Measurements from ENCODE around the gene CD1E.

DNA sequence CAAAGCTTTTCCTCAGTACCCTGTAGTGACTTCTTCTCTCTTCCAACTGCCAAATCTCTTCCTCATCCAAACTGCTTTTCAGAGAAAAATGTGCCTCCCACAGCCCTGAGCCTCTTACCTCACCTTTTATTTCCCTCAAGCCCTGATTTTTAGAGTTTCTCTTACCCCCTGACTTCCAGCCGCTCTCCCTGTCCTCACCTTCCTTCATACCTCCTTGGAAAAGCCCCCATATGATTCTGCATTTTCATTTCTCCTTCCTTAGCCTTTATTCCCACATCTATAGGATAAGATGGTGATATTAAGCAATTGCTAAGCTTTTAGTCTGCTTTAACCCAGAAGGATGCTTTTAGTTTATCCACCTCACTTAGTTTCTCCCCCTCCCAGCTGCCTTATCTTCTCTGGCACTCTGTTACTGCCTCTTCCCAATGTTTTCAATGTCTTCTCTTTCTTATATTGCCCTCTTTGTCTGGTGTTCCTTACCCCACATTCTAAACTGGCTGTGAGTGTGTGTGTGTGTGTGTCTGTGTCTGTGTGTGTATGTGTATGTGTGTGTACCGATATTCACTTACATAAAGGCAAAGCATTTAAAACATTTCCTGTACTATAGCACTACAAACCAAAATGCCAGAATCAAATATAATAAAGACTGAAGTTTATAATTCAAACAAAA, 22.1 kb upstream of the CD1E start, which contains the start of gene CD1B:
- no peak for TF ChIP-seq CTCF (IDR thresholded peaks at IDR 0.05; ENCODE audit: low read depth, low read length)
- TF ChIP-seq POLR2A (IDR thresholded peaks at IDR 0.05; ENCODE audit: extremely low read depth, insufficient read length) = no peak

All from NB4 (cell line).